Putamen (tissue), 1 donor: ENCODE data around the gene FXYD2.
"Not testable (repeated sequence)": the region's sequence is repeated elsewhere in the genome, so short reads cannot be mapped to it uniquely, and the experiment has no call there.

Source experiments
- DNase-seq: peaks from one replicate; pipeline ENCODE4 v3.0.0-alpha.2; 2016; ENCODE audit warnings: low spot score

FXYD2 gene

GRCh38 chr11:117824571-117825537 lies at the start of gene FXYD2:
Gene FXYD2, minus strand, starts transcription at chr11:117824744. Its CDS starts 66 bp downstream, at chr11:117824678.
- DNase-seq: no peak

- DNase-seq: no peak
Measured at GRCh38 chr11:117873828-117874125, 49.2 kb upstream of the FXYD2 start.

GRCh38 chr11:117872975-117873827 lies 48.7 kb upstream of the FXYD2 start:
- no peak for DNase-seq

GRCh38 chr11:117872420-117872961 lies 47.9 kb upstream of the FXYD2 start:
- DNase-seq: no peak

GRCh38 chr11:117871784-117872183 lies 47.2 kb upstream of the FXYD2 start:
- DNase-seq: no peak

GRCh38 chr11:117871160-117871559 lies 46.6 kb upstream of the FXYD2 start:
- DNase-seq: no peak

- peak; percentile 23 for DNase-seq
Measured at GRCh38 chr11:117870103-117870952, 45.8 kb upstream of the FXYD2 start.

- no peak for DNase-seq
Measured at GRCh38 chr11:117869604-117870003, 45.1 kb upstream of the FXYD2 start.

GRCh38 chr11:117868815-117869561 lies 44.4 kb upstream of the FXYD2 start:
- DNase-seq: no peak

GRCh38 chr11:117868088-117868487 lies 43.5 kb upstream of the FXYD2 start:
- DNase-seq: no peak

GRCh38 chr11:117866526-117866925 lies 42.0 kb upstream of the FXYD2 start:
- DNase-seq: peak; percentile 16

- DNase-seq: not testable (repeated sequence)
Measured at GRCh38 chr11:117865546-117865945, 41.0 kb upstream of the FXYD2 start.

- no peak for DNase-seq
Measured at GRCh38 chr11:117863383-117863782, 38.8 kb upstream of the FXYD2 start.

GRCh38 chr11:117862753-117863152 lies 38.2 kb upstream of the FXYD2 start:
- DNase-seq: no peak

- no peak for DNase-seq
Measured at GRCh38 chr11:117862019-117862725, 37.6 kb upstream of the FXYD2 start.

- DNase-seq: no peak
Measured at GRCh38 chr11:117861151-117862018, 36.8 kb upstream of the FXYD2 start.

GRCh38 chr11:117860139-117860538 lies 35.6 kb upstream of the FXYD2 start:
- DNase-seq: no peak

- no peak for DNase-seq
Measured at GRCh38 chr11:117859488-117860112, 35.1 kb upstream of the FXYD2 start.

- no peak for DNase-seq
Measured at GRCh38 chr11:117859061-117859460, 34.5 kb upstream of the FXYD2 start.
